ENCODE measurements around the gene POLR2A. TPM values are rescaled to one million over a fixed set of nuclear protein-coding genes. Genes with fewer than 3 reads are reported as not detected.

The POLR2A gene
- total RNA-seq, 1 experiment from 2014 or later: 47.1 TPM

DNA sequence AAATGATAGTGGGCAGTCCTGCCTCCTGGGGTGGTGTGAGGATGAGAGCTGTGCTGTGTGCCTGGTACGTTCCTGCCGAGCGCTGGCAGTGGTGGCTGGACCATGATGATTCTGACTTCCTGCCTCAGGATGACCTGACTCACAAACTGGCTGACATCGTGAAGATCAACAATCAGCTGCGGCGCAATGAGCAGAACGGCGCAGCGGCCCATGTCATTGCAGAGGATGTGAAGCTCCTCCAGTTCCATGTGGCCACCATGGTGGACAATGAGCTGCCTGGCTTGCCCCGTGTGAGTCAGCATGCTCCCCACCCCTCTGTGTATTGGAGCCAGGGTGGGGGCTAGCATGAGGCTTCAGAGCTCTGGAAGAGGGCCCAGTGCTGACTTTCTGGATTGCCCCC is 13.1 kb downstream of the POLR2A start:
- H3K27ac ChIP-seq (ENCODE audit: low read length): no peak overlapping the region
- DNase-seq (no peak), ATAC-seq (no peak)
- no TSS peak for BruUV-seq (replicated peaks)
- no peak overlapping the region for H3K4me2 ChIP-seq (ENCODE audit: low read length)
- H4K20me1 ChIP-seq (ENCODE audit: low read length): peaks cover 17% of the 10 kb centered on the region
- ChIA-PET CTCF (no interaction called here), POLR2A (ENCODE audit: unreplicated experiment) (no interaction called here)
- no peaks in the 10 kb centered on the region for H3K4me1 ChIP-seq (ENCODE audit: insufficient read depth, low read length)
- no peak for TF ChIP-seq EZH2 (IDR thresholded peaks at IDR 0.05; ENCODE audit: low read length, unreplicated experiment)
- TF ChIP-seq, protein P1, sequence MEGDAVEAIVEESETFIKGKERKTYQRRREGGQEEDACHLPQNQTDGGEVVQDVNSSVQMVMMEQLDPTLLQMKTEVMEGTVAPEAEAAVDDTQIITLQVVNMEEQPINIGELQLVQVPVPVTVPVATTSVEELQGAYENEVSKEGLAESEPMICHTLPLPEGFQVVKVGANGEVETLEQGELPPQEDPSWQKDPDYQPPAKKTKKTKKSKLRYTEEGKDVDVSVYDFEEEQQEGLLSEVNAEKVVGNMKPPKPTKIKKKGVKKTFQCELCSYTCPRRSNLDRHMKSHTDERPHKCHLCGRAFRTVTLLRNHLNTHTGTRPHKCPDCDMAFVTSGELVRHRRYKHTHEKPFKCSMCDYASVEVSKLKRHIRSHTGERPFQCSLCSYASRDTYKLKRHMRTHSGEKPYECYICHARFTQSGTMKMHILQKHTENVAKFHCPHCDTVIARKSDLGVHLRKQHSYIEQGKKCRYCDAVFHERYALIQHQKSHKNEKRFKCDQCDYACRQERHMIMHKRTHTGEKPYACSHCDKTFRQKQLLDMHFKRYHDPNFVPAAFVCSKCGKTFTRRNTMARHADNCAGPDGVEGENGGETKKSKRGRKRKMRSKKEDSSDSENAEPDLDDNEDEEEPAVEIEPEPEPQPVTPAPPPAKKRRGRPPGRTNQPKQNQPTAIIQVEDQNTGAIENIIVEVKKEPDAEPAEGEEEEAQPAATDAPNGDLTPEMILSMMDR (conservative IDR thresholded peaks at IDR 0.05; ENCODE audit: low read depth, low read length): no peak
- TF ChIP-seq EZH2phosphoT487 (IDR thresholded peaks at IDR 0.05; ENCODE audit: borderline replicate concordance, low read length): no peak
- peaks cover 37% of the 10 kb centered on the region for H3K79me2 ChIP-seq (ENCODE audit: low read length)
- intact Hi-C loops (cut with micrococcal nuclease): no loop called here
- no peaks in the 10 kb centered on the region for H3K9me3 ChIP-seq (ENCODE audit: low read length)
- peaks cover 52% of the 10 kb centered on the region for H3K36me3 ChIP-seq (ENCODE audit: low read depth, low read length)
- no peaks in the 10 kb centered on the region for H3F3A ChIP-seq (ENCODE audit: low read length, unreplicated experiment)
- no peak overlapping the region for H3K9ac ChIP-seq (ENCODE audit: low read length)
- no peak overlapping the region for H2AFZ ChIP-seq (ENCODE audit: low read length)
- no peaks in the 10 kb centered on the region for H3K27me3 ChIP-seq (ENCODE audit: low read length)
- H3K9me2 ChIP-seq (replicated peaks; ENCODE audit: low read length): no peaks in the 10 kb centered on the region
- H3K4me3 ChIP-seq (ENCODE audit: low read length): no peak overlapping the region

- TF ChIP-seq EZH2 (IDR thresholded peaks at IDR 0.05; ENCODE audit: low read length, unreplicated experiment): no peak
- no peak for TF ChIP-seq EZH2phosphoT487 (IDR thresholded peaks at IDR 0.05; ENCODE audit: borderline replicate concordance, low read length)
- TF ChIP-seq, protein P1 (conservative IDR thresholded peaks at IDR 0.05; ENCODE audit: low read depth, low read length): no peak
- H3F3A ChIP-seq (ENCODE audit: low read length, unreplicated experiment): no peaks in the 10 kb centered on the region
- H3K4me3 ChIP-seq (ENCODE audit: low read length): no peak overlapping the region
- ChIA-PET POLR2A (ENCODE audit: unreplicated experiment) (no interaction called here), CTCF (no interaction called here)
- H3K36me3 ChIP-seq (ENCODE audit: low read depth, low read length): peaks cover 55% of the 10 kb centered on the region
- no peaks in the 10 kb centered on the region for H3K4me1 ChIP-seq (ENCODE audit: insufficient read depth, low read length)
- H3K9me2 ChIP-seq (replicated peaks; ENCODE audit: low read length): no peaks in the 10 kb centered on the region
- no peak overlapping the region for H3K9ac ChIP-seq (ENCODE audit: low read length)
- intact Hi-C loops (cut with micrococcal nuclease): no loop called here
- H2AFZ ChIP-seq (ENCODE audit: low read length): no peak overlapping the region
- BruUV-seq (replicated peaks): no TSS peak
- H3K27me3 ChIP-seq (ENCODE audit: low read length): no peaks in the 10 kb centered on the region
- H3K79me2 ChIP-seq (ENCODE audit: low read length): peaks cover 32% of the 10 kb centered on the region
- no peak overlapping the region for H3K27ac ChIP-seq (ENCODE audit: low read length)
- DNase-seq (no peak), ATAC-seq (no peak)
- no peaks in the 10 kb centered on the region for H3K9me3 ChIP-seq (ENCODE audit: low read length)
- peaks cover 15% of the 10 kb centered on the region for H4K20me1 ChIP-seq (ENCODE audit: low read length)
- no peak overlapping the region for H3K4me2 ChIP-seq (ENCODE audit: low read length)
These were observed 13.5 kb downstream of the POLR2A start for GRCh38 chr17:7497636-7498035.

DNA sequence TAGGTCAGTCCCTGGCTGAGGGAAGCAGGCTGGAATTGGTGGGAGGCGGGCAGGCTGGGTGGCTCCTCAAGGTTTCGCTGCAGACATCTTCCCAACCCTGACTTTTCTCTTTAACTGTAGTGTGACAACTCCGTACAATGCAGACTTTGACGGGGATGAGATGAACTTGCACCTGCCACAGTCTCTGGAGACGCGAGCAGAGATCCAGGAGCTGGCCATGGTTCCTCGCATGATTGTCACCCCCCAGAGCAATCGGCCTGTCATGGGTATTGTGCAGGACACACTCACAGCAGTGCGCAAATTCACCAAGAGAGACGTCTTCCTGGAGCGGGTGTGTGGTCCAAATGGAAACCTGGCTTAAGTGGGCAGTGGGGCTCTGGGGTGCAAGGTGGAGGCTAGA is 15.0 kb downstream of the POLR2A start:
- Histone ChIP-seq H3K36me3 (ENCODE audit: low read depth, low read length) (peaks cover 69% of the 10 kb centered on the region), H3K9ac (ENCODE audit: low read length) (no peak overlapping the region), H3K4me1 (ENCODE audit: insufficient read depth, low read length) (no peaks in the 10 kb centered on the region), H2AFZ (ENCODE audit: low read length) (no peak overlapping the region), H3K79me2 (ENCODE audit: low read length) (peaks cover 18% of the 10 kb centered on the region), H3K4me2 (ENCODE audit: low read length) (no peak overlapping the region), H4K20me1 (ENCODE audit: low read length) (0 out of 2 replicates have a peak, but pooled peaks cover 7% of the 10 kb centered on the region), H3K9me2 (replicated peaks; ENCODE audit: low read length) (no peaks in the 10 kb centered on the region), H3K27me3 (ENCODE audit: low read length) (no peaks in the 10 kb centered on the region), H3K4me3 (ENCODE audit: low read length) (no peak overlapping the region), H3F3A (ENCODE audit: low read length, unreplicated experiment) (no peaks in the 10 kb centered on the region), H3K27ac (ENCODE audit: low read length) (no peak overlapping the region), H3K9me3 (ENCODE audit: low read length) (no peaks in the 10 kb centered on the region)
- no TSS peak for BruUV-seq (replicated peaks)
- ChIA-PET CTCF (no interaction called here), POLR2A (ENCODE audit: unreplicated experiment) (no interaction called here)
- intact Hi-C loops (cut with micrococcal nuclease): no loop called here
- no peak for DNase-seq
- ATAC-seq: no peak
- no peak for TF ChIP-seq EZH2 (IDR thresholded peaks at IDR 0.05; ENCODE audit: low read length, unreplicated experiment)
- TF ChIP-seq EZH2phosphoT487 (IDR thresholded peaks at IDR 0.05; ENCODE audit: borderline replicate concordance, low read length): no peak
- TF ChIP-seq, protein P1 (conservative IDR thresholded peaks at IDR 0.05; ENCODE audit: low read depth, low read length): no peak
